Spleen (tissue), 7 donors: Measurements from ENCODE around the gene CPAMD8.

Source experiments
- CTCF ChIP-seq, 11 experiments: fragments of 200-600 bp in 7 of 11; fragments of 450-650 bp in 4 of 11; sonication (generic) in 4 of 11; IDR thresholded peaks in 8 of 11; conservative IDR thresholded peaks in 3 of 11; 1 replicate in 7 of 11; 2 replicates in 4 of 11; pipeline versions ENCODE4 v1.4.0 to v1.8.0; 2016 to 2021; ENCODE audit warnings: antibody characterized with exemption in 11 of 11, inconsistent platforms in 4 of 11, mild to moderate bottlenecking in 1 of 11
- POLR2A ChIP-seq, 3 donors: fragments of 450-650 bp; IDR thresholded peaks; one replicate each; pipeline ENCODE4 v1.5.1; 2017; ENCODE audit warnings: antibody characterized with exemption in 3 of 3, mild to moderate bottlenecking in 1 of 3
- donor health status: DM: no; HTN: no; CAD: no; lungs with moderate emphysema.
- donor health status: DM: no; HTN: no; CAD: no.
- donor health status: DM: no; HTN: no; CAD: no.

- TF ChIP-seq CTCF (IDR thresholded peaks at IDR 0.05 in 8 of 11, conservative IDR thresholded peaks at IDR 0.05 in 3 of 11) = no peak
- no peak for TF ChIP-seq POLR2A (IDR thresholded peaks at IDR 0.05)
Measured at GRCh38 chr19:16872728-16873127, 153.9 kb downstream of the CPAMD8 start.
